Endothelial cell of umbilical vein (primary cell): ENCODE measurements around the gene ZFYVE9.

Source experiments
- CTCF ChIP-seq, 2 donors: IDR thresholded peaks; 1 replicate in 1 of 2; 2 replicates in 1 of 2; pipeline ENCODE4 v1.5.1; 2011; ENCODE audit warnings: low read length in 2 of 2, mild to moderate bottlenecking in 2 of 2, moderate library complexity in 2 of 2, control low read depth in 1 of 2, inconsistent platforms in 1 of 2, low read depth in 1 of 2; ENCODE audit not compliant: insufficient read depth in 1 of 2; ENCODE audit errors: extremely low read depth in 1 of 2
- EZH2 ChIP-seq: IDR thresholded peaks from 2 replicates; pipeline ENCODE4 v1.6.1; 2012; ENCODE audit warnings: borderline replicate concordance, low read depth, mild to moderate bottlenecking, moderate library complexity, low read length, inconsistent platforms; ENCODE audit not compliant: severe bottlenecking
- GATA2 ChIP-seq: IDR thresholded peaks from 2 replicates; pipeline ENCODE4 v1.7.0; 2011; ENCODE audit warnings: low read depth, mild to moderate bottlenecking, moderate library complexity, mixed read lengths, low read length; ENCODE audit not compliant: insufficient read length, insufficient read depth
- JUN ChIP-seq: IDR thresholded peaks from 2 replicates; pipeline ENCODE4 v1.6.1; 2011; ENCODE audit warnings: borderline replicate concordance, low read depth; ENCODE audit not compliant: insufficient read length, insufficient read depth
- MYC ChIP-seq: IDR thresholded peaks from one replicate; pipeline ENCODE4 v1.6.1; 2011; ENCODE audit warnings: mild to moderate bottlenecking, low read depth, low read length
- POLR2AphosphoS5 ChIP-seq: IDR thresholded peaks from 2 replicates; pipeline ENCODE4 v1.6.1; 2012; ENCODE audit warnings: low read depth, mild to moderate bottlenecking, control low read depth, low read length, moderate library complexity; ENCODE audit not compliant: insufficient read depth
- TF ChIP-seq, protein P1 (sequence below): IDR thresholded peaks from 2 replicates; pipeline ENCODE4 v1.6.1; 2011; ENCODE audit not compliant: insufficient read depth, insufficient read length

DNA sequence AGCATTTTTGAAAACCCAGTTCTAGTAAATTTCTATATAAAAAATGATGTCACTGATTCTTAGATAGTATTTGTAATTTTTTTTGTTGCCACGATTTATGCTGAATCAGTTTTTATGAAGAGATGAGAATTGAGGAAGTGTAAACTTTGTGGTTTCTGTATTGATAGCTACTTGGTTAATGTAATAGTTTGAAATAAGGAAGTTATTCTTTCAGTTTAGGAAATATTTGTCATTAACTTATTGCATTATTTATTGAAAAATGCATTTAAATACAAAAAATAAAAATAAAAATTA is 97.8 kb downstream of the ZFYVE9 start:
- no peak for TF ChIP-seq CTCF (IDR thresholded peaks at IDR 0.05; ENCODE audit: extremely low read depth in 1 of 2, insufficient read depth in 1 of 2, low read depth in 1 of 2, low read length in 2 of 2)
- TF ChIP-seq, protein P1, sequence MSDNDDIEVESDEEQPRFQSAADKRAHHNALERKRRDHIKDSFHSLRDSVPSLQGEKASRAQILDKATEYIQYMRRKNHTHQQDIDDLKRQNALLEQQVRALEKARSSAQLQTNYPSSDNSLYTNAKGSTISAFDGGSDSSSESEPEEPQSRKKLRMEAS: no peak
- no peak for TF ChIP-seq POLR2AphosphoS5
- TF ChIP-seq EZH2: no peak
- no peak for TF ChIP-seq GATA2
- no peak for TF ChIP-seq JUN
- TF ChIP-seq MYC: no peak
